ENCODE results near the gene CR2.
A peak's percentile ranks its signal among the peaks of the same experiment; 100 is the strongest.
"Not testable (repeated sequence)": the region's sequence is repeated elsewhere in the genome, so short reads cannot be mapped to it uniquely, and the experiment has no call there.

CR2 gene

GRCh38 chr1:207453710-207454045 lies 450 bp upstream of the CR2 start:
- no peak for DNase-seq

- no peak for DNase-seq
These were observed 1.1 kb downstream of the CR2 start for GRCh38 chr1:207455183-207455754.

- no peak for DNase-seq
These were observed 4.3 kb downstream of the CR2 start for GRCh38 chr1:207458414-207458813.

GRCh38 chr1:207459008-207459407 lies 4.9 kb downstream of the CR2 start:
- DNase-seq: peak; percentile 45

- DNase-seq: no peak
These were observed 7.5 kb downstream of the CR2 start for GRCh38 chr1:207461649-207462048.

- DNase-seq: no peak
These were observed 8.4 kb downstream of the CR2 start for GRCh38 chr1:207462535-207462934.

GRCh38 chr1:207463021-207463420 lies 8.9 kb downstream of the CR2 start:
- no peak for DNase-seq

- DNase-seq: no peak
These were observed 9.4 kb downstream of the CR2 start for GRCh38 chr1:207463571-207463970.

GRCh38 chr1:207470927-207471326 lies 16.8 kb downstream of the CR2 start:
- DNase-seq: peak; percentile 31

- no peak for DNase-seq
These were observed 20.1 kb downstream of the CR2 start for GRCh38 chr1:207474210-207474609.

GRCh38 chr1:207486198-207486597 lies 32.1 kb downstream of the CR2 start:
- no peak for DNase-seq

- DNase-seq: no peak
These were observed 33.5 kb downstream of the CR2 start for GRCh38 chr1:207487636-207488035.

- no peak for DNase-seq
These were observed 39.1 kb downstream of the CR2 start for GRCh38 chr1:207493212-207493611.

GRCh38 chr1:207494171-207494570 lies 40.0 kb downstream of the CR2 start:
- DNase-seq: no peak

GRCh38 chr1:207495281-207495680 lies 41.2 kb downstream of the CR2 start:
- not testable (repeated sequence) for DNase-seq

GRCh38 chr1:207495801-207496792 lies 42.0 kb downstream of the CR2 start, which contains the start of gene CR1:
CR1 (plus strand) TSS chr1:207496157; CDS start chr1:207496268, 111 bp downstream.
- DNase-seq: peak; percentile 52

- DNase-seq: no peak
These were observed 43.8 kb downstream of the CR2 start for GRCh38 chr1:207497941-207498340.

GRCh38 chr1:207499573-207499972 lies 45.4 kb downstream of the CR2 start:
- DNase-seq: peak; percentile 69

- no peak for DNase-seq
These were observed 46.2 kb downstream of the CR2 start for GRCh38 chr1:207500306-207500705.

- no peak for DNase-seq
These were observed 46.9 kb downstream of the CR2 start for GRCh38 chr1:207501071-207501470.

- DNase-seq: no peak
These were observed 48.6 kb downstream of the CR2 start for GRCh38 chr1:207502726-207503125.

GRCh38 chr1:207503950-207504349 lies 49.8 kb downstream of the CR2 start:
- DNase-seq: no peak

GRCh38 chr1:207504438-207504837 lies 50.3 kb downstream of the CR2 start:
- no peak for DNase-seq

- DNase-seq: no peak
These were observed 56.3 kb downstream of the CR2 start for GRCh38 chr1:207510444-207510843.

Measured in CD4-positive, alpha-beta T cell treated with Interleukin-15 for 1 hour (primary cell).